Measurements from ENCODE around the gene SEMA6D.

GRCh38 chr15:47811172-47811571 lies 93.9 kb downstream of the SEMA6D start:
- TF ChIP-seq CTCF (IDR thresholded peaks at IDR 0.05; ENCODE audit: insufficient read depth, low read length) (no peak), POLR2AphosphoS5 (IDR thresholded peaks at IDR 0.05; ENCODE audit: low read depth) (no peak), REST (IDR thresholded peaks at IDR 0.05; ENCODE audit: insufficient replicate concordance, low read depth) (no peak), GABPA (IDR thresholded peaks at IDR 0.05; ENCODE audit: low read depth) (no peak)

Data from HL-60 (cell line).